Measurements from ENCODE around the gene CCDC187. TPM values are rescaled to one million over a fixed set of nuclear protein-coding genes. Genes with fewer than 3 reads are reported as not detected.

Gene CCDC187
- total RNA-seq, 2 donors from 2014 or later = 0.30 to 0.48 TPM

- Histone ChIP-seq H3K9ac (ENCODE audit: low read depth in 2 of 2, low read length in 2 of 2) (no peak overlapping the region), H3K4me3 (no peak overlapping the region), H3K36me3 (no peaks in the 10 kb centered on the region), H3K27me3 (no peaks in the 10 kb centered on the region), H3K4me1 (no peaks in the 10 kb centered on the region), H3K27ac (no peak overlapping the region), H3K9me3 (no peaks in the 10 kb centered on the region)
- intact Hi-C loops (cut with DNase I) = loop anchor here (10.0 kb wide), 1 partner anchor 301 kb away; no protein-coding TSS in a partner anchor
- DNase-seq = no peak
- no peak for TF ChIP-seq CTCF (IDR thresholded peaks at IDR 0.05)
Measured at GRCh38 chr9:136333486-136333885, 29.6 kb upstream of the CCDC187 start.

- no peak for DNase-seq
Measured at GRCh38 chr9:136333045-136333444, 29.2 kb upstream of the CCDC187 start.

GRCh38 chr9:136332482-136332983 is 28.6 kb upstream of the CCDC187 start:
- H3K27ac ChIP-seq = no peak overlapping the region
- TF ChIP-seq CTCF (IDR thresholded peaks at IDR 0.05) = no peak
- intact Hi-C loops (cut with DNase I) = loop anchor here (10.0 kb wide), 1 partner anchor 302 kb away; no protein-coding TSS in a partner anchor
- H3K36me3 ChIP-seq = no peaks in the 10 kb centered on the region
- H3K4me1 ChIP-seq = no peaks in the 10 kb centered on the region
- H3K9me3 ChIP-seq = no peaks in the 10 kb centered on the region
- no peak overlapping the region for H3K4me3 ChIP-seq
- H3K27me3 ChIP-seq = peaks cover 5% of the 10 kb centered on the region
- H3K9ac ChIP-seq (ENCODE audit: low read depth in 2 of 2, low read length in 2 of 2) = no peak overlapping the region
- no peak for DNase-seq

More at GRCh38 chr9:136333045-136333444, 29.2 kb upstream of the CCDC187 start:
- Histone ChIP-seq H3K27me3 (peaks cover 1% of the 10 kb centered on the region), H3K4me3 (no peak overlapping the region), H3K4me1 (no peaks in the 10 kb centered on the region), H3K9me3 (no peaks in the 10 kb centered on the region), H3K27ac (no peak overlapping the region), H3K36me3 (no peaks in the 10 kb centered on the region), H3K9ac (ENCODE audit: low read depth in 2 of 2, low read length in 2 of 2) (no peak overlapping the region)
- TF ChIP-seq CTCF (IDR thresholded peaks at IDR 0.05) = no peak
- intact Hi-C loops (cut with DNase I) = loop anchor here (10.0 kb wide), 1 partner anchor 302 kb away; no protein-coding TSS in a partner anchor

- Histone ChIP-seq H3K4me1 (no peaks in the 10 kb centered on the region), H3K36me3 (no peaks in the 10 kb centered on the region), H3K4me3 (no peak overlapping the region), H3K9me3 (no peaks in the 10 kb centered on the region), H3K27me3 (peaks cover 5% of the 10 kb centered on the region), H3K27ac (no peak overlapping the region), H3K9ac (ENCODE audit: low read depth in 2 of 2, low read length in 2 of 2) (no peak overlapping the region)
- TF ChIP-seq CTCF (IDR thresholded peaks at IDR 0.05) = no peak
- intact Hi-C loops (cut with DNase I) = loop anchor here (10.0 kb wide), 1 partner anchor 303 kb away; no protein-coding TSS in a partner anchor
- no peak for DNase-seq
Measured at GRCh38 chr9:136331556-136332481, 27.9 kb upstream of the CCDC187 start.

GRCh38 chr9:136331030-136331429 is 27.1 kb upstream of the CCDC187 start:
- Histone ChIP-seq H3K27ac (no peak overlapping the region), H3K36me3 (no peaks in the 10 kb centered on the region), H3K4me1 (no peaks in the 10 kb centered on the region), H3K27me3 (peaks cover 8% of the 10 kb centered on the region), H3K9ac (ENCODE audit: low read depth in 2 of 2, low read length in 2 of 2) (no peak overlapping the region), H3K9me3 (no peaks in the 10 kb centered on the region), H3K4me3 (no peak overlapping the region)
- no peak for TF ChIP-seq CTCF (IDR thresholded peaks at IDR 0.05)
- DNase-seq = no peak
- intact Hi-C loops (cut with DNase I) = loop anchor here (10.0 kb wide), 1 partner anchor 304 kb away; no protein-coding TSS in a partner anchor

Data from colonic mucosa (tissue), 4 donors.